HG03095 (cell line): ENCODE results near the gene DUSP3.

Experiments
- ATAC-seq: cut with Tn5 transposase; IDR thresholded peaks from one replicate; pipeline ENCODE4 v1.9.1; 2021; ENCODE audit warnings: moderate library complexity; ENCODE audit not compliant: unreplicated experiment

Gene DUSP3

GRCh38 chr17:43778337-43779144 lies at the start of gene DUSP3:
Gene DUSP3 (minus strand): TSS chr17:43778977. CDS start chr17:43778924, 53 bp downstream.
- peak; percentile 86 for ATAC-seq

- no peak for ATAC-seq
These were observed 48.8 kb upstream of the DUSP3 start for GRCh38 chr17:43827596-43827995.

GRCh38 chr17:43826206-43826605 lies 47.4 kb upstream of the DUSP3 start:
- no peak for ATAC-seq

- no peak for ATAC-seq
These were observed 46.8 kb upstream of the DUSP3 start for GRCh38 chr17:43825567-43825966.

GRCh38 chr17:43823350-43824084 lies 44.7 kb upstream of the DUSP3 start:
- ATAC-seq: no peak

- ATAC-seq: no peak
These were observed 43.9 kb upstream of the DUSP3 start for GRCh38 chr17:43822570-43823190.

GRCh38 chr17:43820759-43821158 lies 42.0 kb upstream of the DUSP3 start:
- ATAC-seq: no peak

GRCh38 chr17:43818966-43819365 lies 40.2 kb upstream of the DUSP3 start:
- no peak for ATAC-seq

GRCh38 chr17:43817826-43818225 lies 39.0 kb upstream of the DUSP3 start:
- ATAC-seq: no peak

GRCh38 chr17:43816336-43817320 lies 37.9 kb upstream of the DUSP3 start:
- no peak for ATAC-seq

- no peak for ATAC-seq
These were observed 35.9 kb upstream of the DUSP3 start for GRCh38 chr17:43814714-43815113.

- no peak for ATAC-seq
These were observed 35.2 kb upstream of the DUSP3 start for GRCh38 chr17:43814026-43814425.

- ATAC-seq: no peak
These were observed 34.6 kb upstream of the DUSP3 start for GRCh38 chr17:43813386-43813785.

- ATAC-seq: no peak
These were observed 33.9 kb upstream of the DUSP3 start for GRCh38 chr17:43812396-43813265.

- no peak for ATAC-seq
These were observed 32.0 kb upstream of the DUSP3 start for GRCh38 chr17:43810823-43811222.

GRCh38 chr17:43810226-43810715 lies 31.5 kb upstream of the DUSP3 start:
- ATAC-seq: no peak

GRCh38 chr17:43809121-43809520 lies 30.3 kb upstream of the DUSP3 start:
- ATAC-seq: no peak

- ATAC-seq: no peak
These were observed 29.3 kb upstream of the DUSP3 start for GRCh38 chr17:43808076-43808475.

- no peak for ATAC-seq
These were observed 26.3 kb upstream of the DUSP3 start for GRCh38 chr17:43805117-43805516.
